HepG2 (cell line): ENCODE results near the gene CDK8. TPM values are rescaled to one million over a fixed set of nuclear protein-coding genes. Genes with fewer than 3 reads are reported as not detected.

ENCODE experiments used
- ATAC-seq: fragments of 200-7000 bp; cut with Tn5 transposase; 3 replicates; pipeline ENCODE4 v1.9.1; 2020; ENCODE audit warnings: mild to moderate bottlenecking, moderate library complexity
- BruUV-seq: library from RNA; stranded (reverse); fragments of 400-500 nt; replicated peaks from 2 replicates; lab custom pipeline; 2021; lab: Mats Ljungman, UMichigan
- CTCF ChIA-PET: fragments of 300-600 bp; formaldehyde crosslinking; extraction: SDS; loops from one replicate; lab custom pipeline; 2021; ENCODE audit warnings: low total read pairs, inconsistent platforms, low intra/inter-chr PET ratio; lab: Yijun Ruan, JAX
- POLR2A ChIA-PET: fragments of 350-600 bp; sonication (Branson Sonifier 250); formaldehyde crosslinking; loops from one replicate; lab custom pipeline; 2020; ENCODE audit warnings: antibody characterized with exemption, inconsistent platforms; lab: Yijun Ruan, JAX
- DNase-seq: peaks from one replicate; pipeline ENCODE4 v3.0.0-alpha.2; 2015; ENCODE audit warnings: low spot score
- FAIRE-seq: peaks from 3 replicates; lab custom pipeline; 2011; peaks lifted over from hg19 to GRCh38; lab: Jason Lieb, UNC
- H2AFZ ChIP-seq: one replicate; pipeline ENCODE4 v1.6.1; 2011; ENCODE audit warnings: low read length, inconsistent platforms
- H3K27ac ChIP-seq: fragments of 300-600 bp; 3 replicates; pipeline ENCODE4 v1.8.0; 2011; ENCODE audit warnings: mixed run types, mild to moderate bottlenecking, mixed read lengths, low read length, inconsistent platforms; ENCODE audit not compliant: insufficient read depth; ENCODE audit errors: extremely low read length
- H3K27me3 ChIP-seq, 2 experiments: fragments of 200-600 bp in 1 of 2; 2 replicates in 1 of 2; 3 replicates in 1 of 2; pipeline versions ENCODE4 v1.6.0 to v1.8.0; 2011; ENCODE audit warnings: low read length in 2 of 2, mild to moderate bottlenecking in 2 of 2, moderate library complexity in 2 of 2, inconsistent platforms in 1 of 2; ENCODE audit not compliant: insufficient read depth in 2 of 2, control insufficient read depth in 1 of 2
- H3K36me3 ChIP-seq, 2 experiments: fragments of 200-600 bp in 1 of 2; replicated peaks in 1 of 2; 2 replicates in 1 of 2; 3 replicates in 1 of 2; pipeline versions ENCODE4 v1.5.1 to v1.8.0; 2011; ENCODE audit warnings: low read length in 2 of 2, inconsistent platforms in 1 of 2; ENCODE audit not compliant: insufficient read depth in 2 of 2, control insufficient read depth in 1 of 2
- H3K4me1 ChIP-seq: 2 replicates; pipeline ENCODE4 v1.5.1; 2012; ENCODE audit warnings: low read length, inconsistent platforms; ENCODE audit not compliant: insufficient read depth
- H3K4me2 ChIP-seq: 2 replicates; pipeline ENCODE4 v1.6.0; 2011; ENCODE audit warnings: low read depth, low read length, inconsistent platforms
- H3K4me3 ChIP-seq, 3 experiments: fragments of 200-600 bp in 1 of 3; sonication (generic), shearing (Covaris generic) in 1 of 3; replicated peaks in 1 of 3; 2 replicates each; pipeline ENCODE4 v1.5.1; 2011 to 2016; ENCODE audit warnings: low read length in 3 of 3, inconsistent platforms in 2 of 3, low read depth in 2 of 3, mild to moderate bottlenecking in 2 of 3, control low read depth in 1 of 3, mixed read lengths in 1 of 3; ENCODE audit not compliant: insufficient read depth in 1 of 3
- H3K79me2 ChIP-seq: one replicate; pipeline ENCODE4 v1.6.1; 2011; ENCODE audit warnings: low read length, inconsistent platforms; ENCODE audit not compliant: insufficient read depth
- H3K9ac ChIP-seq: 2 replicates; pipeline ENCODE4 v1.6.0; 2011; ENCODE audit warnings: mild to moderate bottlenecking, low read depth, low read length, inconsistent platforms; ENCODE audit not compliant: insufficient read depth
- H3K9me3 ChIP-seq: 2 replicates; pipeline ENCODE4 v1.5.1; 2012; ENCODE audit warnings: mild to moderate bottlenecking, low read length
- H4K20me1 ChIP-seq: 2 replicates; pipeline ENCODE4 v1.6.0; 2011; ENCODE audit warnings: inconsistent platforms, mild to moderate bottlenecking, low read length, moderate library complexity; ENCODE audit not compliant: insufficient read depth
- CHCHD3 ChIP-seq: sonication (generic); formaldehyde crosslinking; IDR thresholded peaks from 2 replicates; pipeline ENCODE4 v1.8.0; 2022; ENCODE audit warnings: mild to moderate bottlenecking, missing genetic modification reagents, moderate library complexity
- CTCF ChIP-seq: sonication (generic); formaldehyde crosslinking; IDR thresholded peaks from 2 replicates; pipeline ENCODE4 v1.5.0; 2020; ENCODE audit warnings: mild to moderate bottlenecking, missing genetic modification reagents, moderate library complexity
- ETV6 ChIP-seq: sonication (generic); formaldehyde crosslinking; conservative IDR thresholded peaks from 2 replicates; pipeline ENCODE4 v1.4.0; 2020; ENCODE audit warnings: missing genetic modification reagents
- GMEB2 ChIP-seq: IDR thresholded peaks from 2 replicates; pipeline ENCODE4 v1.6.1; 2016; ENCODE audit warnings: missing biosample characterization, missing genetic modification reagents, low read depth
- MED13 ChIP-seq: sonication (generic); formaldehyde crosslinking; IDR thresholded peaks from 2 replicates; pipeline ENCODE4 v1.5.0; 2020; ENCODE audit warnings: missing genetic modification reagents
- RAD21 ChIP-seq: fragments of 450-650 bp; formaldehyde crosslinking; IDR thresholded peaks from 2 replicates; pipeline ENCODE4 v1.5.0; 2020; ENCODE audit warnings: mild to moderate bottlenecking
- STAG1 ChIP-seq: sonication (generic); formaldehyde crosslinking; IDR thresholded peaks from 2 replicates; pipeline ENCODE4 v1.4.0; 2020; ENCODE audit warnings: missing genetic modification reagents
- TCF12 ChIP-seq, 2 experiments: fragments of 450-650 bp in 1 of 2; sonication (generic) in 1 of 2; formaldehyde crosslinking in 1 of 2; IDR thresholded peaks; 2 replicates each; pipeline versions ENCODE4 v1.6.1 to v1.8.0; 2017 to 2022; ENCODE audit warnings: antibody characterized with exemption in 1 of 2, mild to moderate bottlenecking in 1 of 2, missing genetic modification reagents in 1 of 2, moderate library complexity in 1 of 2
- ZFP90 ChIP-seq: sonication (generic); formaldehyde crosslinking; IDR thresholded peaks from 2 replicates; pipeline ENCODE4 v1.8.0; 2022; ENCODE audit warnings: missing genetic modification reagents, mild to moderate bottlenecking, inconsistent platforms, borderline replicate concordance
- ZMYM3 ChIP-seq: sonication (generic); formaldehyde crosslinking; IDR thresholded peaks from 2 replicates; pipeline ENCODE4 v1.5.1; 2020; ENCODE audit warnings: mild to moderate bottlenecking, missing genetic modification reagents
- ZNF841 ChIP-seq: sonication (generic); formaldehyde crosslinking; IDR thresholded peaks from 2 replicates; pipeline ENCODE4 v1.8.1; 2023; ENCODE audit warnings: missing genetic modification reagents, borderline replicate concordance
- in situ Hi-C: cut with HindIII; loops from 2 replicates; pipeline ENCODE4 v1.10.0; 2017; ENCODE audit warnings: low pct_unique_long_range_greater_than_20kb; ENCODE audit not compliant: extremely low pct_ligation_motif_present
- intact Hi-C: fragments of 100-400 bp; cut with micrococcal nuclease; formaldehyde crosslinking; loops from one replicate; pipeline ENCODE4 v1.10.0; 2022; ENCODE audit not compliant: unreplicated experiment
- polyA plus RNA-seq, 8 experiments: library from polyadenylated mRNA; depleted of rRNA in 3 of 8; stranded (reverse) in 7 of 8; unstranded in 1 of 8; fragments of >200 nt; fragmentation: Illumina TruSeq in 4 of 8; extraction: Trizol in 4 of 8; gene quantifications; 2 replicates each; pipeline versions ENCODE4 v1.2.1 to v1.2.3, GENCODE V29; 2011 to 2016; ENCODE audit warnings: low read depth in 4 of 8, missing spikeins in 1 of 8, mixed read lengths in 1 of 8; ENCODE audit not compliant: insufficient read depth in 1 of 8
- total RNA-seq, 5 experiments: library from RNA; depleted of rRNA; stranded (reverse); fragments of >200 nt; fragmentation: Illumina TruSeq; extraction: Trizol; gene quantifications; 2 replicates each; pipeline ENCODE4 v1.2.3, GENCODE V29; 2016; ENCODE audit warnings: low read depth in 1 of 5
- TF ChIP-seq, protein P1 (sequence below): IDR thresholded peaks from 2 replicates; pipeline ENCODE4 v1.6.1; 2018; ENCODE audit warnings: missing genetic modification reagents
- TF ChIP-seq, protein P2 (sequence below): sonication (generic); formaldehyde crosslinking; IDR thresholded peaks from 2 replicates; pipeline ENCODE4 v1.5.0; 2020; ENCODE audit warnings: missing genetic modification reagents
- TF ChIP-seq, protein P3 (sequence below): sonication (generic); formaldehyde crosslinking; IDR thresholded peaks from 2 replicates; pipeline ENCODE4 v1.8.1; 2023; ENCODE audit warnings: mild to moderate bottlenecking, missing genetic modification reagents
- TF ChIP-seq, protein P4 (sequence below): sonication (generic); formaldehyde crosslinking; IDR thresholded peaks from 2 replicates; pipeline ENCODE4 v1.4.0; 2020; ENCODE audit warnings: missing genetic modification reagents

Gene CDK8
- total and polyA plus RNA-seq, 2 of the 13 experiments (the other 11 are each of a cell fraction or from before 2014, with no cell fraction given): 15.8 to 16.4 TPM

DNA sequence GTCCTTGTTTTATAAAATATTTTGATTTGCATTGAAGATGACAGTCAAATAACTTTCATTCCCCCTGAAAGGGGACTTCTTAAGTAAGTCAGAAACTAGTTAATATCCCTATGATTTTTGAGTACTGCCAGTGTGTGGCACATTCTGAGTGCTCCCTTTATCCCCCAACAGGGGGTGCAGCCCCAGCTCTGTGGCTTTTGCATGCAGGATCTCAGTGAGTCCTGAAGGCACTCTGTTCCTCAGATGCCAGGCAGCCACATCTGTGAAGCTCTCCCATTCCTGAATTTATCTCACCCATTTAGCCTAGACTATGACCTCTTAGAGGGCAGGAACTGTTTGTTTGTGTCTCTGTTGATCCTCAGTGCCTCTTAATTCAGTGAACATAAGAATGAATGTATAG is 123.1 kb downstream of the CDK8 start:
- Histone ChIP-seq H3K36me3 (no peaks in the 10 kb centered on the region), H3K9ac (no peak overlapping the region), H2AFZ (no peak overlapping the region), H3K27ac (no peak overlapping the region), H3K79me2 (no peaks in the 10 kb centered on the region), H3K27me3 (no peaks in the 10 kb centered on the region), H4K20me1 (no peaks in the 10 kb centered on the region), H3K4me1 (no peaks in the 10 kb centered on the region), H3K4me3 (no peak overlapping the region), H3K9me3 (no peaks in the 10 kb centered on the region), H3K4me2 (no peak overlapping the region)
- intact Hi-C loops: loop anchor here (10.0 kb wide), 1 partner anchor 118 kb away; no protein-coding TSS in a partner anchor
- DNase-seq: peak; percentile 28
- peak; percentile 90 for ATAC-seq
- no TSS peak for BruUV-seq
- CTCF ChIA-PET: interaction anchor here (0.7 kb wide), 1 partner anchor 321 kb away, joined by 3 read pairs; no protein-coding TSS in a partner anchor
- POLR2A ChIA-PET: no interaction called here
- FAIRE-seq: no peak
- in situ Hi-C loops: no loop called here
- TF ChIP-seq ETV6 (CRISPR knock-in tag) (no peak), CTCF (CRISPR knock-in tag) (peak; percentile 32; the same call in 1 of the 2 replicates), STAG1 (CRISPR knock-in tag) (peak; percentile 41), CHCHD3 (CRISPR knock-in tag) (no peak), ZMYM3 (CRISPR knock-in tag) (no peak), RAD21 (peak; percentile 30; the same call in 1 of the 2 replicates), TCF12 (IDR thresholded peaks at IDR 0.05) (no peak), TCF12 (CRISPR knock-in tag; IDR thresholded peaks at IDR 0.05) (no peak), ZNF841 (CRISPR knock-in tag) (no peak), ZFP90 (CRISPR knock-in tag) (no peak), GMEB2 (no peak), MED13 (no peak)
- TF ChIP-seq, protein P1, sequence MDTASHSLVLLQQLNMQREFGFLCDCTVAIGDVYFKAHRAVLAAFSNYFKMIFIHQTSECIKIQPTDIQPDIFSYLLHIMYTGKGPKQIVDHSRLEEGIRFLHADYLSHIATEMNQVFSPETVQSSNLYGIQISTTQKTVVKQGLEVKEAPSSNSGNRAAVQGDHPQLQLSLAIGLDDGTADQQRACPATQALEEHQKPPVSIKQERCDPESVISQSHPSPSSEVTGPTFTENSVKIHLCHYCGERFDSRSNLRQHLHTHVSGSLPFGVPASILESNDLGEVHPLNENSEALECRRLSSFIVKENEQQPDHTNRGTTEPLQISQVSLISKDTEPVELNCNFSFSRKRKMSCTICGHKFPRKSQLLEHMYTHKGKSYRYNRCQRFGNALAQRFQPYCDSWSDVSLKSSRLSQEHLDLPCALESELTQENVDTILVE (CRISPR knock-in tag): no peak
- TF ChIP-seq, protein P2, sequence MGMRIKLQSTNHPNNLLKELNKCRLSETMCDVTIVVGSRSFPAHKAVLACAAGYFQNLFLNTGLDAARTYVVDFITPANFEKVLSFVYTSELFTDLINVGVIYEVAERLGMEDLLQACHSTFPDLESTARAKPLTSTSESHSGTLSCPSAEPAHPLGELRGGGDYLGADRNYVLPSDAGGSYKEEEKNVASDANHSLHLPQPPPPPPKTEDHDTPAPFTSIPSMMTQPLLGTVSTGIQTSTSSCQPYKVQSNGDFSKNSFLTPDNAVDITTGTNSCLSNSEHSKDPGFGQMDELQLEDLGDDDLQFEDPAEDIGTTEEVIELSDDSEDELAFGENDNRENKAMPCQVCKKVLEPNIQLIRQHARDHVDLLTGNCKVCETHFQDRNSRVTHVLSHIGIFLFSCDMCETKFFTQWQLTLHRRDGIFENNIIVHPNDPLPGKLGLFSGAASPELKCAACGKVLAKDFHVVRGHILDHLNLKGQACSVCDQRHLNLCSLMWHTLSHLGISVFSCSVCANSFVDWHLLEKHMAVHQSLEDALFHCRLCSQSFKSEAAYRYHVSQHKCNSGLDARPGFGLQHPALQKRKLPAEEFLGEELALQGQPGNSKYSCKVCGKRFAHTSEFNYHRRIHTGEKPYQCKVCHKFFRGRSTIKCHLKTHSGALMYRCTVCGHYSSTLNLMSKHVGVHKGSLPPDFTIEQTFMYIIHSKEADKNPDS (CRISPR knock-in tag): no peak
- TF ChIP-seq, protein P3, sequence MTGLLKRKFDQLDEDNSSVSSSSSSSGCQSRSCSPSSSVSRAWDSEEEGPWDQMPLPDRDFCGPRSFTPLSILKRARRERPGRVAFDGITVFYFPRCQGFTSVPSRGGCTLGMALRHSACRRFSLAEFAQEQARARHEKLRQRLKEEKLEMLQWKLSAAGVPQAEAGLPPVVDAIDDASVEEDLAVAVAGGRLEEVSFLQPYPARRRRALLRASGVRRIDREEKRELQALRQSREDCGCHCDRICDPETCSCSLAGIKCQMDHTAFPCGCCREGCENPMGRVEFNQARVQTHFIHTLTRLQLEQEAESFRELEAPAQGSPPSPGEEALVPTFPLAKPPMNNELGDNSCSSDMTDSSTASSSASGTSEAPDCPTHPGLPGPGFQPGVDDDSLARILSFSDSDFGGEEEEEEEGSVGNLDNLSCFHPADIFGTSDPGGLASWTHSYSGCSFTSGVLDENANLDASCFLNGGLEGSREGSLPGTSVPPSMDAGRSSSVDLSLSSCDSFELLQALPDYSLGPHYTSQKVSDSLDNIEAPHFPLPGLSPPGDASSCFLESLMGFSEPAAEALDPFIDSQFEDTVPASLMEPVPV: no peak
- TF ChIP-seq, protein P4, sequence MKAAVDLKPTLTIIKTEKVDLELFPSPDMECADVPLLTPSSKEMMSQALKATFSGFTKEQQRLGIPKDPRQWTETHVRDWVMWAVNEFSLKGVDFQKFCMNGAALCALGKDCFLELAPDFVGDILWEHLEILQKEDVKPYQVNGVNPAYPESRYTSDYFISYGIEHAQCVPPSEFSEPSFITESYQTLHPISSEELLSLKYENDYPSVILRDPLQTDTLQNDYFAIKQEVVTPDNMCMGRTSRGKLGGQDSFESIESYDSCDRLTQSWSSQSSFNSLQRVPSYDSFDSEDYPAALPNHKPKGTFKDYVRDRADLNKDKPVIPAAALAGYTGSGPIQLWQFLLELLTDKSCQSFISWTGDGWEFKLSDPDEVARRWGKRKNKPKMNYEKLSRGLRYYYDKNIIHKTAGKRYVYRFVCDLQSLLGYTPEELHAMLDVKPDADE: no peak
